Measurements from ENCODE around the gene CARD14.
"Not testable (repeated sequence)": the region's sequence is repeated elsewhere in the genome, so short reads cannot be mapped to it uniquely, and the experiment has no call there.

Gene CARD14

GRCh38 chr17:80256034-80256350, 86.2 kb downstream of the CARD14 start:
- DNase-seq = no peak

- DNase-seq = no peak
Measured at GRCh38 chr17:80257716-80258213, 87.9 kb downstream of the CARD14 start.

GRCh38 chr17:80258296-80258695, 88.5 kb downstream of the CARD14 start:
- DNase-seq = not testable (repeated sequence)
